HEK293 (cell line): ENCODE data around the gene TCF20.

Experiments
- CTCF ChIA-PET: fragments of 350-600 bp; formaldehyde crosslinking; extraction: SDS; loops from one replicate; lab custom pipeline; 2021; ENCODE audit warnings: antibody characterized with exemption; lab: Yijun Ruan, JAX
- POLR2A ChIA-PET: fragments of 300-600 bp; formaldehyde crosslinking; extraction: SDS; loops from one replicate; lab custom pipeline; 2020; ENCODE audit warnings: antibody characterized with exemption, inconsistent platforms; lab: Yijun Ruan, JAX
- H3K27ac ChIP-seq: fragments of 200-500 bp; sonication (Bioruptor generic); 2 replicates; pipeline ENCODE4 v1.5.1; 2014; ENCODE audit warnings: low read depth, low read length, control low read depth, inconsistent platforms; ENCODE audit errors: extremely low read depth
- H3K36me3 ChIP-seq, 2 experiments: fragments of 200-500 bp in 1 of 2; sonication (Bioruptor generic) in 1 of 2; 1 replicate in 1 of 2; 2 replicates in 1 of 2; pipeline ENCODE4 v1.5.1; 2014 to 2017; ENCODE audit warnings: inconsistent platforms in 2 of 2, low read length in 2 of 2; ENCODE audit not compliant: control insufficient read depth in 2 of 2, insufficient read depth in 1 of 2
- H3K4me1 ChIP-seq: fragments of 200-500 bp; sonication (Bioruptor generic); 2 replicates; pipeline ENCODE4 v1.5.1; 2014; ENCODE audit warnings: mild to moderate bottlenecking, low read length, inconsistent platforms; ENCODE audit not compliant: control insufficient read depth, insufficient read depth
- H3K4me3 ChIP-seq: 2 replicates; pipeline ENCODE4 v1.5.1; 2011; ENCODE audit warnings: low read depth, mild to moderate bottlenecking, control low read depth, low read length, moderate library complexity
- H3K9me3 ChIP-seq: fragments of 200-500 bp; sonication (Bioruptor generic); 2 replicates; pipeline ENCODE4 v1.5.1; 2014; ENCODE audit warnings: low read depth, low read length, inconsistent platforms; ENCODE audit not compliant: control insufficient read depth, insufficient read depth
- BCL11B ChIP-seq: fragments of 450-650 bp; formaldehyde crosslinking; IDR thresholded peaks from 2 replicates; pipeline ENCODE4 v1.5.1; 2016; ENCODE audit warnings: low read depth, missing biosample characterization, missing genetic modification characterization
- CTCF ChIP-seq: fragments of 450-650 bp; formaldehyde crosslinking; IDR thresholded peaks from 2 replicates; pipeline ENCODE4 v1.5.1; 2016; ENCODE audit warnings: missing biosample characterization, missing genetic modification characterization
- HOXD13 ChIP-seq: sonication (generic); formaldehyde crosslinking; IDR thresholded peaks from 2 replicates; pipeline ENCODE4 v1.8.0; 2022; ENCODE audit warnings: missing genetic modification reagents, borderline replicate concordance
- KLF17 ChIP-seq: fragments of 450-650 bp; formaldehyde crosslinking; IDR thresholded peaks from 2 replicates; pipeline ENCODE4 v1.5.1; 2016; ENCODE audit warnings: missing biosample characterization, missing genetic modification characterization
- KLF8 ChIP-seq: fragments of 450-650 bp; formaldehyde crosslinking; IDR thresholded peaks from 2 replicates; pipeline ENCODE4 v1.5.1; 2016; ENCODE audit warnings: missing biosample characterization, missing genetic modification characterization
- KLF9 ChIP-seq: fragments of 450-650 bp; formaldehyde crosslinking; IDR thresholded peaks from 2 replicates; pipeline ENCODE4 v1.5.1; 2016; ENCODE audit warnings: missing biosample characterization, missing genetic modification characterization, low read depth
- PATZ1 ChIP-seq: fragments of 450-650 bp; formaldehyde crosslinking; IDR thresholded peaks from 2 replicates; pipeline ENCODE4 v1.5.1; 2016; ENCODE audit warnings: missing biosample characterization, missing genetic modification characterization
- REST ChIP-seq: fragments of 450-650 bp; formaldehyde crosslinking; IDR thresholded peaks from 2 replicates; pipeline ENCODE4 v1.5.1; 2016; ENCODE audit warnings: missing biosample characterization, missing genetic modification characterization
- SP2 ChIP-seq: fragments of 450-650 bp; formaldehyde crosslinking; IDR thresholded peaks from 2 replicates; pipeline ENCODE4 v1.5.1; 2016; ENCODE audit warnings: missing biosample characterization, missing genetic modification characterization
- SP3 ChIP-seq: fragments of 450-650 bp; formaldehyde crosslinking; IDR thresholded peaks from 2 replicates; pipeline ENCODE4 v1.5.1; 2016; ENCODE audit warnings: missing biosample characterization, missing genetic modification characterization
- SP7 ChIP-seq: fragments of 450-650 bp; formaldehyde crosslinking; IDR thresholded peaks from 2 replicates; pipeline ENCODE4 v1.5.1; 2016; ENCODE audit warnings: missing biosample characterization, missing genetic modification characterization
- WT1 ChIP-seq: fragments of 450-650 bp; formaldehyde crosslinking; IDR thresholded peaks from 2 replicates; pipeline ENCODE4 v1.5.1; 2016; ENCODE audit warnings: missing biosample characterization, missing genetic modification characterization
- ZBTB20 ChIP-seq: fragments of 450-650 bp; formaldehyde crosslinking; IDR thresholded peaks from 2 replicates; pipeline ENCODE4 v1.5.1; 2016; ENCODE audit warnings: missing biosample characterization, missing genetic modification characterization
- ZNF449 ChIP-seq: fragments of 450-650 bp; formaldehyde crosslinking; IDR thresholded peaks from 2 replicates; pipeline ENCODE4 v1.5.1; 2017; ENCODE audit warnings: missing biosample characterization, mild to moderate bottlenecking, missing genetic modification characterization, moderate library complexity
- ZNF555 ChIP-seq: fragments of 450-650 bp; formaldehyde crosslinking; conservative IDR thresholded peaks from 2 replicates; pipeline ENCODE4 v1.5.1; 2017; ENCODE audit warnings: missing biosample characterization, mild to moderate bottlenecking, missing genetic modification characterization, inconsistent platforms
- ZNF629 ChIP-seq: fragments of 450-650 bp; formaldehyde crosslinking; IDR thresholded peaks from 2 replicates; pipeline ENCODE4 v1.5.1; 2017; ENCODE audit warnings: missing biosample characterization, missing genetic modification characterization
- ZNF677 ChIP-seq: fragments of 450-650 bp; IDR thresholded peaks from 2 replicates; pipeline ENCODE4 v1.5.0; 2018; ENCODE audit warnings: missing biosample characterization, mild to moderate bottlenecking, missing genetic modification characterization, moderate library complexity
- ZNF704 ChIP-seq: fragments of 450-650 bp; formaldehyde crosslinking; IDR thresholded peaks from 2 replicates; pipeline ENCODE4 v1.5.1; 2016; ENCODE audit warnings: missing biosample characterization, missing genetic modification characterization
- ZNF830 ChIP-seq: fragments of 450-650 bp; IDR thresholded peaks from 2 replicates; pipeline ENCODE4 v1.5.0; 2018; ENCODE audit warnings: missing biosample characterization, missing genetic modification characterization, low read depth, mild to moderate bottlenecking, moderate library complexity
- ZSCAN5A ChIP-seq: fragments of 450-650 bp; formaldehyde crosslinking; IDR thresholded peaks from 2 replicates; pipeline ENCODE4 v1.5.1; 2016; ENCODE audit warnings: missing biosample characterization, missing genetic modification characterization
- ZXDB ChIP-seq: fragments of 450-650 bp; formaldehyde crosslinking; IDR thresholded peaks from 2 replicates; pipeline ENCODE4 v1.5.1; 2016; ENCODE audit warnings: missing biosample characterization, missing genetic modification characterization

TCF20 gene

GRCh38 chr22:42270176-42270509, 310 bp downstream of the TCF20 start (continued):
- TF ChIP-seq REST (tag by site-specific recombination) (no peak), SP2 (peak; percentile 25), ZBTB20 (tag by site-specific recombination) (peak; percentile 8)

- no peaks in the 10 kb centered on the region; a peak in 1 of 3 replicates for H3K36me3 ChIP-seq
- H3K9me3 ChIP-seq: no peaks in the 10 kb centered on the region
- H3K27ac ChIP-seq: peak overlapping the region; percentile 90
- H3K4me1 ChIP-seq: peaks cover 9% of the 10 kb centered on the region
- CTCF ChIA-PET: interaction anchor here (0.7 to 1.3 kb wide), 3 partner anchors 98 to 176 kb away, joined by 3 to 6 read pairs (median 4); no protein-coding TSS in a partner anchor
- peak overlapping the region; percentile 91 for H3K4me3 ChIP-seq
- POLR2A ChIA-PET: interaction anchor here (1.0 kb wide), 1 partner anchor 96 kb away, joined by 3 read pairs; no protein-coding TSS in a partner anchor
- no peak for TF ChIP-seq ZNF555 (tag by site-specific recombination)
- TF ChIP-seq ZNF830: no peak
- peak; percentile 36 for TF ChIP-seq WT1 (tag by site-specific recombination)
- TF ChIP-seq SP3 (tag by site-specific recombination): peak; percentile 76
- no peak for TF ChIP-seq HOXD13 (CRISPR knock-in tag)
- TF ChIP-seq ZBTB20 (tag by site-specific recombination): peak; percentile 90
- peak; percentile 69 for TF ChIP-seq KLF9 (tag by site-specific recombination)
- 0 out of 2 replicates have a peak, but pooled peaks have one; percentile 46 for TF ChIP-seq ZSCAN5A
- peak; percentile 57; the same call in 1 of the 2 replicates for TF ChIP-seq ZXDB (tag by site-specific recombination)
- TF ChIP-seq ZNF704 (tag by site-specific recombination): no peak
- peak; percentile 37; the same call in 1 of the 2 replicates for TF ChIP-seq KLF17 (tag by site-specific recombination)
- TF ChIP-seq ZNF629 (tag by site-specific recombination): peak; percentile 27; the same call in 1 of the 2 replicates
- TF ChIP-seq ZNF677 (tag by site-specific recombination): no peak
- peak; percentile 88 for TF ChIP-seq CTCF
- TF ChIP-seq SP7 (tag by site-specific recombination): peak; percentile 58
- TF ChIP-seq BCL11B (tag by site-specific recombination): peak; percentile 25; the same call in 1 of the 2 replicates
- peak; percentile 78 for TF ChIP-seq PATZ1 (tag by site-specific recombination)
- TF ChIP-seq KLF8 (tag by site-specific recombination): peak; percentile 90
- peak; percentile 94 for TF ChIP-seq ZNF449 (tag by site-specific recombination)
Measured at GRCh38 chr22:42269432-42270175, 849 bp downstream of the TCF20 start.
